ENCODE results near the gene NECTIN4.

- TF ChIP-seq POLR2A (IDR thresholded peaks at IDR 0.05) (no peak), CTCF (IDR thresholded peaks at IDR 0.05) (no peak)
Measured at GRCh38 chr1:161033751-161034150, 55.6 kb downstream of the NECTIN4 start.

Data from gastroesophageal sphincter (tissue), 3 donors.